CD1c-positive myeloid dendritic cell (primary cell): ENCODE measurements around the gene NAPEPLD.
"Not testable (repeated sequence)": the region's sequence is repeated elsewhere in the genome, so short reads cannot be mapped to it uniquely, and the experiment has no call there.

Source experiments
- DNase-seq: peaks from one replicate; pipeline ENCODE4 v3.0.0-alpha.2; 2016; ENCODE audit errors: extremely low spot score

Gene NAPEPLD

GRCh38 chr7:103144754-103145153 is 4.1 kb downstream of the NAPEPLD start:
- DNase-seq, result not testable (repeated sequence)

GRCh38 chr7:103143868-103144267 is 5.0 kb downstream of the NAPEPLD start:
- no peak for DNase-seq

GRCh38 chr7:103142494-103142893 is 6.4 kb downstream of the NAPEPLD start:
- DNase-seq, result no peak

GRCh38 chr7:103141753-103142404 is 7.0 kb downstream of the NAPEPLD start:
- no peak for DNase-seq

GRCh38 chr7:103140685-103141084 is 8.2 kb downstream of the NAPEPLD start:
- no peak for DNase-seq

GRCh38 chr7:103140061-103140460 is 8.8 kb downstream of the NAPEPLD start:
- DNase-seq, result no peak

- no peak for DNase-seq
These were observed 13.9 kb downstream of the NAPEPLD start for GRCh38 chr7:103134836-103135554.

GRCh38 chr7:103132995-103133688 is 15.8 kb downstream of the NAPEPLD start:
- no peak for DNase-seq

GRCh38 chr7:103130901-103131624 is 17.8 kb downstream of the NAPEPLD start:
- no peak for DNase-seq

GRCh38 chr7:103129702-103130549 is 19.0 kb downstream of the NAPEPLD start:
- no peak for DNase-seq

GRCh38 chr7:103127006-103127405 is 21.9 kb downstream of the NAPEPLD start:
- no peak for DNase-seq

- no peak for DNase-seq
These were observed 24.4 kb downstream of the NAPEPLD start for GRCh38 chr7:103124429-103124979.

- DNase-seq, result no peak
These were observed 25.4 kb downstream of the NAPEPLD start for GRCh38 chr7:103123529-103123928.

GRCh38 chr7:103121641-103122040 is 27.3 kb downstream of the NAPEPLD start:
- no peak for DNase-seq

GRCh38 chr7:103120362-103120761 is 28.5 kb downstream of the NAPEPLD start:
- DNase-seq, result no peak

- DNase-seq, result no peak
These were observed 29.1 kb downstream of the NAPEPLD start for GRCh38 chr7:103119791-103120291.

- DNase-seq, result no peak
These were observed 31.4 kb downstream of the NAPEPLD start for GRCh38 chr7:103117465-103117864.

- DNase-seq, result no peak
These were observed 31.9 kb downstream of the NAPEPLD start for GRCh38 chr7:103116991-103117390.

GRCh38 chr7:103116511-103116910 is 32.4 kb downstream of the NAPEPLD start:
- DNase-seq, result no peak

GRCh38 chr7:103115771-103116170 is 33.1 kb downstream of the NAPEPLD start:
- DNase-seq, result no peak

GRCh38 chr7:103114576-103115008 is 34.3 kb downstream of the NAPEPLD start:
- DNase-seq, result no peak
